T47D (cell line): ENCODE results near the gene BORCS6.
"Not testable (repeated sequence)": the region's sequence is repeated elsewhere in the genome, so short reads cannot be mapped to it uniquely, and the experiment has no call there.

Experiments used
- DNase-seq, 2 experiments: peaks; one replicate each; pipeline versions ENCODE4 v3.0.0 to v3.0.0-alpha.2; 2011 to 2012; ENCODE audit warnings: low read depth in 1 of 2, low spot score in 1 of 2
- JUND ChIP-seq: IDR thresholded peaks from 2 replicates; pipeline ENCODE4 v1.6.1; 2012; ENCODE audit warnings: low read depth
- in situ Hi-C: cut with HindIII; loops from 2 replicates; pipeline ENCODE4 v1.10.0; 2016; ENCODE audit warnings: low sequenced_read_pairs, low pct_unique_long_range_greater_than_20kb

BORCS6 gene

DNA sequence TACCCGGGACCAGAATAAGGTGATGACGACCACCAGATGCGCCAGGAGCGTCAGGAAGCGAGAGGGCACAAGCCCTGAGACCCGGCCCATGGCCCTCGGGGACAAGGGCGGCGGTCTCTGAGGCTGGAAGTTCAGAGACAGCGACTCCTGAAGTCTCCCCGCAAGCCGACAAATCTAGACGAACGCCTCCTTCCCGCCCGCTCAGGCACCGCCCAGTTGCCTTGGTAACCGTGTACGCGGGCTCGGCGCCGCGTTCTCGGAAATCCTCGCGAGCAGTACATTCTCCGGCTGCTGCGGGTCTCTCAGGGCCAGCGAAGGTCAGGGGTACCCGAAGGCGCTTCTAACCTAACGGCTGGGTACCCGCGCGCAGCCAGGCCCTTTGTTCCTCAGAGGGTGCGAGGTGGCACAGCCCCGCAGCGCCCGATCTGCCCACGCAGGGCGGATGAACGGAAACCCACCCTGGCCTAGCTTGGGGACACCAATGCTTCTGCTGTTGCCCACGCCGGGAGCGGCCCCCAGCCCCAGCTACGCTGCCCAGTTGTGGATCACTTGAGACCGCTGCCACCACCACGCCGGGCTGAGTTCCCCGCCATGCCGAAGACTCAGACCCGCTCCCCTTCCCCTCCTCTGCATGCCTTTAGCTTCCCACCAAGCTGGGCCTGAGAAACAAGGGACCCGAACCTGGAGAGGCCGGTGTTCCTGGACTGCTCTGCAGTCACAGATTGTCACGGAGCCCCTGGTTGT, 13.6 kb downstream of the BORCS6 start, which contains the start of gene TMEM107:
TMEM107 (minus strand) TSS at position 184 of the 744 bp plus-strand sequence; CDS start at position 90, 94 bp downstream.
- in situ Hi-C loops, result no loop called here
- peak; percentile 66 to 86 for DNase-seq
- TF ChIP-seq JUND, result no peak

DNA sequence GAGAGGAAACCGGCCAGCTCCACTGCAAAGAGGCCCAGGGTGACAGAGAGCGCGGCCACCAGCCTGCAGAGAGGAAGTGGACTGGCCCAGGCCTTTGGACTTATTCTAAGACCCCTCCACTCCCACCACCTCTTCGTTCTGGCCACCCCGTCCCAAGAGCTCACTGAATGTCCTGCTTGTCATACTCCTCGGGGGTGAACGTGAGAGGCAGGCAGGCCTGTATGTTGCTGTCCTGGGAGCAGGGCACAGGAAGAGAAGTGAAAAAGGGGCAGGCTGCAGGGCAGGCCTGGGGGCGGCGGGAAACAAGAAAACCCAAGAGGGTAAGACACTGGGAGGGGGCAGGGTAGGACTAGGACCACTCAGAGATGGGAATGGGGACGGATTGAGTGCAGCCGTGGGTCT, 14.2 kb downstream of the BORCS6 start:
- in situ Hi-C loops, result no loop called here
- TF ChIP-seq JUND, result no peak
- DNase-seq, result no peak

DNA sequence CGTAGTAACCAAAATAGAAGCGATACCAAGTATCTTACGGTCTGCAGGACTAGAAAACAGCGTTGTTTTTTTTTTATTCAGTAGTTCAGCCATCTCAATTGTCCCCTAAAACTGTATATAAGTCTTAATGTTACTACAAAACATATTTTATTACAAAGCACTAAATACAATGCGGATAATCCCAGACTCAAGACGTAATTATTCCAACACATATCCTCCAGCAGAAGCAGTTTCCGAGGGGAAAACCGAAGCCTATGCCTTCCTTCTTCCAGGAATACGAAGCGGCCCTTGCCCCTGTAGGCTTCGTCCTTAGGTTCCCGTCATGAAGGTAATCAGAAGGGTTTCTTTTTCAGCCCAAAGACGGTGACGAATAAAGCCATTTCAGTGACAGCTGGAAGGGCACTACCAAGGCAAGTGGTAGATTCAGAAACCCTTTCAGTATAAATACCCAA, 16.1 kb downstream of the BORCS6 start:
- in situ Hi-C loops, result no loop called here

DNA sequence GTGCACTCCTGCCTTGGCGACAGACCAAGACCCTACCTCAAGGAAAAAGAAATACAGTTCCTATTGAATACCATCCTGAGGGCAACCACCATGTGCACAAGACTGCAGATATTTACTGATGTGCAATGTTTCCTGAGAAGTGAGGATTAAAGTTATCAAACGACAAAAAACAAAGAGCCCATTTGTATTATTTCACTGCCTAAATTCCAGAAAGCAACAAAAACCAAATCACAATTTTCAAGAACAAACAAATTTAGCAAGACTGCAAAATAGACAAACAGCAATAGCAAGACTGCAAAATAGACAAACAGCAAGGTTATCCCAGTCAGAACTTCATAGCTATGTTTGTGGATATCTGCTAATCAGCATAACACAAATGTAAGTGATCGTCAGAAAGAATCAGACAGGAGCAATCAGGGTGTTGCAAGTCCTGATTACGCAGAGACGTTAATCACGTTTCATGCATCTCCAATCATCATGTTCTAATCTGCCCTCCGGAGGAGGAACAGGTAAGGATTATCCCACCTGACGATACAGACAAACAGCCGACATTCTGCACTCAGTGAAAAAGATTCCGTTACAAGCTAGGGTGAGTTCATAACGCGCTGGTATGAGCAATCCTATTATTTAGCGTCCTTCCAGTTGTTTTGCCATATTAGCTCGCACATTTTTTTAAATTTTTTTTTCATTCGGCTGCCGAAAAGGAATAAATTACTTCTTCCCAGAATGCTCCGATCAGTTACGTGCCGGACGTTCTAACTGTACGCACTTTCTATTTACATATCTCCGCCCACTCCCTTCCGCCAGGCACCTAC, 16.7 kb downstream of the BORCS6 start:
- peak; percentile 64 for TF ChIP-seq JUND
- DNase-seq, result peak in 1 of 2 experiments; percentile 96
- in situ Hi-C loops, result no loop called here

More for the DNA sequence above, 16.1 kb downstream of the BORCS6 start:
- no peak for DNase-seq
- TF ChIP-seq JUND, result no peak

DNA sequence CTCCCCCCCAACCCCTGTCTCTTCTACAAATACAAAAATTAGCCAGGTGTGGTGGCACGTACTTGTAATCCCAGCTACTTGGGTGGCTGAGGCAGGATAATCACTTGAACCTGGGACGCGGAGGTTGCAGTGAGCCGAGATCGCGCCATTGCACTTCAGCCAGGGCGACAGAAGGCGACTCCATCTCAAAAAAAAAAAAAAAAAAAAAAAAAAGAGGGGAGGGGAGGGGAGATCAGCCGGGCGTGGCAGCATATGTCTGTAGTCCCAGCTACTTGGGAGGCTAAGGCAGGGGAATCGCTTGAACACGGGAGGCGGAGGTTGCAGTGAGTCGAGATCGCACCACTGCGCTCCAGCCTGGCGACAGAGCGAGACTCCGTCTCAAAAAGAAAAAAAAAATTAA, 19.8 kb downstream of the BORCS6 start:
- DNase-seq, in situ Hi-C loops: not testable (repeated sequence)

DNA sequence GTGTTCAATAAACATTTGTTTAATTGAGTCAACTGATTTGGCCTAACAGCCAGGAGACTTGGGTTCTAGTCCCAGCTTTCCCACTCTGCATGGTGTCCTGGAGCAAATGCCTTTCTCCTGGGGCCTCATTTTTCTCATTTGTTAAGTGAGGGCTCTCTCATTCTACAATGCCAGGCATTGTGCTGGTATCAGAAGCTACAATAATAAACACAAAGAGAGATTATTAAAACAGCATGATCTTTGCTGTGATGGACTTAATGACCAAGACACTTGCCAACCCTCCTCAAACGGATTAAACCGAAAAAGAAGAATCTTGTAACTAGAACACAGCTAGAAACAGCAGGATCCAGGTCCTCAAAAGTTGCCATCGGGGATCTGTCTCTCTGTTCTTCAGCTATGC, 22.5 kb downstream of the BORCS6 start:
- no peak for DNase-seq
- in situ Hi-C loops, result no loop called here
- no peak for TF ChIP-seq JUND

DNA sequence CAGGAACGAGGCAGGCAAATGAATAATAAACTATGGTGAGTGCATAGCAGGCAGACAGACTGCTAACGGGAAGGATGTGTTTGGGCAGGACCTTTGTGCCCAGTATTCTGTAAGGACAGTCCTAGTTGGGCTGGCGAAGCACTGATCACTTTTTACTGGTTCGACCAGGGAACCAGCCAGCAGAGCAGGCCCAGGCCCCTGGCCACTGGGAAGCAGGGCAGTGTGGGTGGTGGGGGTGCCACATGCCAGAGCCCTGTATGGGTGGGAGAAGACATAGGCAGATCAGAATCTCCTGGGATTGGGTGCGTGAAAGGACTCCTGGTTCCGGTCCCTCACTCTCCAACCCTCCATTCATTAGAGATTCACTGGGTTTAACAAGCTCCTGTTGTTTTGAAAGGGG, 23.2 kb downstream of the BORCS6 start:
- no peak for TF ChIP-seq JUND
- no peak for DNase-seq
- in situ Hi-C loops, result no loop called here

DNA sequence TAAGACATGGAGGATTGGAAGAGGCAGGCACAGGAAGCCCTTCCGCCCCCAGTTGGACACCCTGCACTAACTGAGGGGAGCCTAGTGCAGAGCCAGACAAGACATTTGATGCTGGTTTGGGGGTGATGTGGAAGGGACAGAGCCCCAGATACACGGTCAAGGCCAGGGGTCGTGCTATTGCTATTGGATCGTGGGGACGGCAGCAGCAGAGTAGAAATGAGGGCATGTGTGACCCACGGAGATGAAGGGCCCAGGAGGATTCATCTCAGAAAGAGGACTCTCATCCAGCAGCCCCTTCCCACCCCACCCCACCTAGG, 25.2 kb downstream of the BORCS6 start:
- in situ Hi-C loops, result no loop called here
- DNase-seq, result no peak
- TF ChIP-seq JUND, result no peak

DNA sequence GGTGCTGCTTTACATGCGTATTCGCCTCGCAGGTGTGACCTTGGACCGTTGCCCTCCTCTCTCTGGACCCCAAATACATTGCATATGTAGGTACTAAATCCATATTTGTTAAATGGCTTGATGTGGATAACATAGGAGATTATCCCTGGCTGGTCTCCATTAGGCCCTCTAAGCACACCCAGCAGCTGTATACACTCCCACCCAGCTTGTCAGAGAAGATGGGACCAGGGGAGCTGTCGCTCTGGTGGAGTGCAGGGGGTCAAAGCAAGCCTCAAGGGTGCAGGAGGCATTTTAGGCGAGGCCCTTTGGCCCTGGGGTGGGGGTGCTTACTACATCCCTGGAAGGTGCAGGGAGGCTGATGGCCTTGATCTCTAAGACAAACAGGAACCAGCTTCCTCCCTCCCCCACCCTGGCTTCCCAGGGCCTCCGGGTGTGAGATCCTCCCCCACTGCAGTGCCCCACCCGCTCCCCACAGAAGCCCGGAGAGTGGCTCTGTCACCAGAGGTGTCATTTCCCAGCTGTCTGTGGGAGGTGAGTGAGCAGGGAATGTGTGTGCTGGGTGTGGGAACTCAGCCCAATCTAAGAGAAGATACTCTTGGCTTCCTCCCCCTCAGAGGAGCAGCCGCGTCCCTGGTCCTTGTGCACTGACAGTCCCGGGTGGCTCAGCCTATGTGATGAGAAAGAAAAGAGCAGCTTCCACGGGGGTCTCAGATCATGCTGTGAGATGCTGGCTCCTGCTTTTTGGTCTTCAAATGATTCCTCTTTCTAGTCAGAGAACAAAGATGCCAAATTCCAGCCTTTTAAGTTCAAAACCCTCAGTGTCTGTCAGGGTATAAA, 25.8 kb downstream of the BORCS6 start:
- in situ Hi-C loops, result no loop called here
- no peak for TF ChIP-seq JUND
- peak in 1 of 2 experiments; percentile 61 for DNase-seq

DNA sequence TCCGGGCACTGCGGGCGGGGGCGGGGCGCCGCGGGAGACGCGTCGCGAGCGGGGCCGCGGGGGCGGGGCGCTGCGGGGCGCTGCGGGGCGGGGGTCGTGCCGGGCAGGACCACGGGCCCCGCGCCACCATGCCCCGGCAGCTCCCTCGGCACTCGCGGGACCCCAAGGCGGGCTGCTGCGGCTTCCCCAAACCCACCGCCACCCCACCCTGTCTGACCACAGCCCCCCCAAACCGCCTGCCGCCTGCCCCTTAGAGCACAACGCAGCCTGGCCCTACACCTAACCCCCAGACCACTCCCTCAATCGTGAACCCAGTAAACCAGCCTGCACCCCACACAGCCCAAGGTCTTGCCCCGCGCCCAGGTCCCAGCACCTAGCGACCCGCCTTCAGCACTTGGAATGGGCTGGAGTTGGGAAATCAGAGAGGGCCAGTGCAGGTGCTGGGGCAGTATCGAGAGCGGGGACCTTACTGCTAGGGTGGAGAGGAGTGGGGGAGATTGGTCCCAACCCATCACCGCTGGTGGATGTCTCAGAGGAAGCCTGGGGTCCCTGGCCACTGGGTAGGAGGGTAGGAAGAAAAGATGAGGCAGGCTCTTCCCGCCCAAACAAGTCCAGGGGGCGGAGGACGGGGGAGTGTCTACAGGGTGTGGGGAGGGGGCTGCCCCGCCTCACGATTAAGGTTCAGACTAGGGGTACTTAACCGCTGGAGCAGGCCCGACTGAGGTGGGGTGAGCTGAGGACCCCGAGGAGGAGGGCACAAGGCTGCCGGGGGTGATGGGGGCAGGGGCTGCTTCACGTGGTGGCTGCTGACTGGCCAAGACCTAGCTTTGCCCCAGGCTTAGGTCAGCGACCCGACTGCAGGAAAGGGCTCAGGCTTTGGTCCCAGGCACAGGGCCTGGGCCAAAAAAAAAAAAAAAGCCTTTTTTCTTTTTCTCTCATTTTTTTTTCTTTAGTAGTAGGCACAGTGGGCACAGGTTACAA, 26.7 kb downstream of the BORCS6 start:
- no peak for TF ChIP-seq JUND
- DNase-seq, result no peak
- in situ Hi-C loops, result no loop called here

DNA sequence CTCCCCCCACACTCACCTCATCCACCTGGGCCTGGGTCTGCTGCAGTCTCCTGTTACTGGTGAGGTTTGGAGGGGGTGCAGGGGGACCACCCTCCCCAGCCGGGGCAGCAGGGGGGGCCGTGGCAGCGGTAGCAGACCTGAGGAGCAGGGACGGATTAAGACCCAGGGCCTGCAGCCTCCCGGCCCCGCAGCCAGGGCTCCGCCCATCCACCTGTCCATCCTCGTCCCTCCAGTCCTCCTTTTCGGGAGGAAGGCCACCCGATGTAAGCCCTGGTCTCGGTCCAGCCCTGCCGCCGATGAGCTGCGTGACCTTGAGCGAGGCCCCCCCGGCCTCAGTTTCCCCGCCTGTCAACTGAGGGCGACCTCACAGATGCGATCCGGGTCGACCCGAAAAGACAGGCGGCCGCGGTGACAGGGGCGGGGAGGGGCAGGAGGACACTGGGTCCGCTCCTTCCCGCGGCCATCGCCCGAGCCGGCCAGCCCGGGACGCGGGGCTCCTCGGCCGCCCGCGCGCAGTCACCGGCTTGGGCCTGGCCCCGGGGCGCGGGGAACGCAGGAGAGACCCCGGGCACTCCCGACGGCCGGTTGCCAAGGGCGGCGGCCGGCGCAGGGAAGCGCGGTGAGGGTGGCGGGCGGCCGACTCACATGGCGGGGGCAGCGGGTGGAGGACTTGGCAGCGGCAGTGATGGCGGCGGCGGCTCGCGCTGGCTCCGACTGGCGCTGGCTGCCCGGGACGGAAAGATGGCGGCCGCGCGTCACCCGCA, 27.6 kb downstream of the BORCS6 start, which contains the start of gene VAMP2:
VAMP2 (minus strand) TSS at position 716 of the 764 bp plus-strand sequence; CDS start at position 647, 69 bp downstream.
- no peak for TF ChIP-seq JUND
- in situ Hi-C loops, result no loop called here
- peak in 1 of 2 experiments; percentile 70 for DNase-seq
